Left lobe of liver (tissue), 2 donors: ENCODE measurements around the gene WSCD1. TPM values are rescaled to one million over a fixed set of nuclear protein-coding genes. Genes with fewer than 3 reads are reported as not detected.

Experiments
- ATAC-seq: fragments of 200-7000 bp; cut with Tn5 transposase; one replicate; pipeline ENCODE4 v1.9.1; 2020; ENCODE audit warnings: mild to moderate bottlenecking, moderate library complexity
- DNase-seq: peaks from one replicate; pipeline ENCODE4 v3.0.0-alpha.2; 2020; ENCODE audit warnings: low spot score
- total RNA-seq: library from RNA; stranded (reverse); gene quantifications from one replicate; pipeline ENCODE4 v1.2.1, GENCODE V29; 2021
- donor health status: DM: no; HTN: no; CAD: no; lungs with moderate emphysema.
- donor health status: DM: no; HTN: yes; CAD: no.

The WSCD1 gene
- total RNA-seq, 1 donor from 2014 or later = 2.9 TPM

- ATAC-seq (no peak), DNase-seq (no peak)
Observed at GRCh38 chr17:6084311-6085161, 14.4 kb downstream of the WSCD1 start.

- ATAC-seq = no peak
- no peak for DNase-seq
Observed at GRCh38 chr17:6085812-6086211, 15.6 kb downstream of the WSCD1 start.

GRCh38 chr17:6086603-6087400 lies 16.6 kb downstream of the WSCD1 start:
- no peak for ATAC-seq
- DNase-seq = no peak

GRCh38 chr17:6088141-6088540 lies 18.0 kb downstream of the WSCD1 start:
- ATAC-seq (no peak), DNase-seq (no peak)

GRCh38 chr17:6090253-6090652 lies 20.1 kb downstream of the WSCD1 start:
- DNase-seq = no peak
- no peak for ATAC-seq

GRCh38 chr17:6092182-6092902 lies 22.2 kb downstream of the WSCD1 start:
- ATAC-seq = no peak
- DNase-seq = no peak

DNA sequence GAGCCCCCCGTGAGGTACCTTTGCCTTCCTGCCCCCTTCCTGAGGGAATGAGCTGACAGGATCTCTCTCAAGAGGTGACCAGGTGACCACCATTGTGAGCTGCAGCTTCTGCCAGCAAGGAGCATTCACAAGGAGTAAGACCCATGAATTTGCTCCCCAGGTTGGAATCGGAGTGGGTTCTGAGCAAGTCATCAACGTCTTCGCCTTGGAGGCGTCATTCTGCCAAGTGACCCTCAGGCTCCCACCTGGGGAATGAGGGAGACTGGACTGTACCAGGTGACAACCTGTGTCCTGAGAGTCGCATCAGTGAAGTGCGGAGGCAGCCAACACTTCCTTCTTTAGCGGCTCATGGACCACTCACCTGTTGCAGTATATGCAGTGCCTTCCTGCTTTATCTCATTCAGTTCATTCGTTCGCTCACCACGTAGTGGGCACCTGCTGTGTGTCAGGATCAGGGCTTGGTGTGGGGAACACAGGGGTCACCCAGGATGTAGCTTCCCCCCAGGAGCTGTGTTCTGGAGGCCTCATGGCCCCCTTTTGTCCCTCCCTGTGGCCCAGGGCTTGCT lies 22.8 kb downstream of the WSCD1 start:
- DNase-seq (no peak), ATAC-seq (no peak)

DNA sequence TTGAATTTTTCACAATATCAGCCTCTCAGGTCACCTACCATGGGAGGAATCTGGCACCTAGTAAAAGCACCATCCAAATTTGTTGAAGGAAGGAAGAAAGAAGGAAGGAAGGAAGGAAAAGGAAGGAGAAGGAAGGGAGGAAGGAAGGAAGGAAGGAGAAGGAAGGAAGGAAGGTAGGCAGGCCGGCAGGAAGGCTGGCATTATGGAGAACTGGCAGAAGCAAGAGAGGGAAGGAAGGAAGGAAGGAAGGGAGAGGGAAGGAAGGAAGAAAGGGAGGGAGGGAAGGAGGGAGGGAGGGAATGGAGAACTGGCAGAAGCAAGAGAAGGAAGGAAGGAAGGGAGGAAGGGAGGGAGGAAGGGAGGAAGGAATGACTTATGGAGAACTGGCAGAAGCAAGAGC lies 24.3 kb downstream of the WSCD1 start:
- no peak for DNase-seq
- ATAC-seq = no peak

GRCh38 chr17:6094926-6095325 lies 24.7 kb downstream of the WSCD1 start:
- ATAC-seq (no peak), DNase-seq (no peak)

GRCh38 chr17:6095501-6095900 lies 25.3 kb downstream of the WSCD1 start:
- ATAC-seq (no peak), DNase-seq (no peak)

DNA sequence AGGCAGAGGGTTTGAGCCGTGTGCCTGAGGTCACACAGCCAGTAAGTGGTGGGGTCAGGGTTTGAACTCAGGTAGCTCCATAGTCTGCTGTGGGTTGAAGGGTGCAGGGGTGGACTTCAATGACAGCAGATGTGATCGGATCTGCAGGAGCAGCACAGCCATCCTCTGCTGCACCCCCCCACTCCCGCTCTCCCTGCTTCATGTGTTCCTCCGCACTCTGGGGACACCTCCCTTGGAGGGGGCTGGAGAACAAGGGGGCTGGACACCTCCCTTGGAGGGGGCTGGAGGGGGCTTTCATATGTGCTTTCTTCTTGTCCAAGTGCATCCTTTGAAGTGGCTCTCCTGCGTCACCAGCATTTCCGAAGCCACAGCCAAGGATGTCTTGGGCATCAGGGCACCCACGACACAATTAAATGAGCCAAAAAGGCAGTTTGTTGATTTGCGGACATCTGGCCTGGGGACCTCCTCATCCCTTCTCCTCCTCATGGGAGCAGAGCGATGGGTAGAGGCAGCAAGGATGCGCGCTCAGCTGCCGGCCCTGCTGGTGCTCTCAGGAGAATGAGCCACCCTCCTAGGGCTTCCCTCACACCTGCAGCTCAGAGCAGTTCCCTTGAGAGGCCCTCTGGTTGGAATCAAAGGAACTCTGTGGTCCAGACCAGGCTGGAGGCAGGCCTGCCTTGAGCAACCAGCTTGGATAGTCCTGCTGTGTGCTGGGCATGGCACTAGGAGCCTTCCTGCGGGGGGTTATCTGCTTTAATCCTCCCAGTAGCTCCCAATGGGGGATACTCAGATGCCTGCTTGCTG lies 26.2 kb downstream of the WSCD1 start:
- ATAC-seq (no peak), DNase-seq (no peak)

- ATAC-seq = no peak
- no peak for DNase-seq
Observed at GRCh38 chr17:6097005-6097279, 26.8 kb downstream of the WSCD1 start.

DNA sequence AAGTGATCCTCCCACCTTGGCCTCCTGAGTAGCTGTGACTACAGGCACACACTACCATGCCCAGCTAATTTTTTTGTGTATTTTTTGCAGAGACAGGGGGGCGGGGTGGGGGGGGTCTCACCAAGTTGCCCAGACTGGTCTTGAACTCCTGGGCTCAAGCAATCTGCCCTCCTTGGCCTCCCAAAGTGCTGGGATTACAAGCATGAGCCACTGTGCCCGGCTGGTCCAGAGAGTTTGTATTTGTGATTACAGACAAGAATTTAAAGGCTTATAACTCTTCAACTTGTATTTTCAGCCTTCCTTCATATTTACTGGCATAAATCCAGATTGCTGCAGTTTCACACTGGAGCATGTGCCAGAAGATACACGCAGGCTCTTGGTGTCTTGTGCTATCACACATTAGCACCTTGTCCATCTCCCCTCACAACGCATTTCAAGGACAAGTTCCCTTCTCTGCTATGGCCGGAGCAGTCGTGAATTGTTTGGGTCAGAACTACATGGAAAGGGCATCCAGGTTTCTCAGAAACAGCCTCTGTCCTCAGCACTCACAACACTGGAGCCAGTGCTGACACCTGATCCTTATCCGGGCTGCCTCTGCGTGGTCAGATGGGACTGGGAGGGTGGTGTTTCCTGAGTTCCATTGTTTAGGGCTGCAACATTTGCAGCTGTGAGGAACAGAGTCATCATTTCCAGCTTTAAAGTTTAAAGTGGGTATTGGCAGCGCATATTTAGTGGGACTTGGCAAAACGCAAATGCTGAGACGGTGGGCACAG lies 28.1 kb downstream of the WSCD1 start:
- ATAC-seq = peak; percentile 59
- DNase-seq = no peak

GRCh38 chr17:6098823-6099180 lies 28.6 kb downstream of the WSCD1 start:
- ATAC-seq = no peak

GRCh38 chr17:6099492-6099891 lies 29.3 kb downstream of the WSCD1 start:
- DNase-seq (no peak), ATAC-seq (no peak)

More at GRCh38 chr17:6098823-6099180, 28.6 kb downstream of the WSCD1 start:
- no peak for DNase-seq

DNA sequence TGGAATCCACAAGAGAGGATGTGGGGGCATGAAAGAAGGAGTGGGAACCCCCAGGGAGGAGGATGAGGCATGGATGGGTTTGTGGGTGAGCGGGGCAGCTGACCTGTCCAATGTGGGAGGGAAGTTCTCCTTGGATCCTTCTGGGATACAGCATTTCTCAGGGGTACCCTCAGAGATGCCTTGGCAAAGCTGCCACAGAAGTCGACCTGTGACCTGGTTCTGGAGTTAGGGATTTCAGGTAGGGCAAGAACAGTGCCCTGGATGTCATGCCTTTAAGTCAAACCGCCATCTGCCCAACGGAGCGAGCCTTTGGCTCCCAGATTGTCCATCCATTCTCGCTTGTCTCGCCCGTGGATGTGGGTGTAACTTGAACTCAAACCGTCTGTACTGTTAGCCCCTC lies 30.0 kb downstream of the WSCD1 start:
- no peak for DNase-seq
- ATAC-seq = no peak

DNA sequence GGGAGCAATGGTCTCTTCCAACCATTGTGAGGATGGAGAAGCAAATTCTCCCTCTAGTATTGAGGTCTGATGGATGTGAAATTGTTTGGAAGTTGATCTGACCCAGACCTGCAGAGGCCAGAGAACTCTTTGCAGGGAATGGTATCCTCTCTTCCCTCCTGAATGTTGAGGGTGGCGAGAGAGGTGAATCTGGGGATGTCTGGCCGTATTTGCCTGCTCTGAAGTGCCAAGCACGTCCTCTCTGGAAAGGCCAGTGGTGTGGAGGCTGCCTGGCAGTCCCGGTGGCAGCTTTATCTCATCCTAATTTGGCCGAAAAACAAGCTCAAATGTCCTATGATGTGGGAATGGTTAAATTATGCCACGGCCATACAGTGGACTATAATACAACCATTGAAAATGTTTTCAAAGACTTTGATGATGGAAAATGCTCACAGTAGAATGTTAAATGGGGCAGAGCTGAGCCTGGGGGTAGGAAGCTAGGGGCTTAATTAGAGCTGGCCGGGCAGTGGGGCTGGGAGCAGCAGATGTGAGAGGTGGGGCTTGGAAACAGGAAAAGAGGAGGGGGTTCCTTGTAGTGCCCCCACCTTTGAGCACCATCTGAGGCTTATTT lies 30.8 kb downstream of the WSCD1 start:
- DNase-seq (no peak), ATAC-seq (no peak)

GRCh38 chr17:6101706-6102105 lies 31.5 kb downstream of the WSCD1 start:
- ATAC-seq (no peak), DNase-seq (no peak)

DNA sequence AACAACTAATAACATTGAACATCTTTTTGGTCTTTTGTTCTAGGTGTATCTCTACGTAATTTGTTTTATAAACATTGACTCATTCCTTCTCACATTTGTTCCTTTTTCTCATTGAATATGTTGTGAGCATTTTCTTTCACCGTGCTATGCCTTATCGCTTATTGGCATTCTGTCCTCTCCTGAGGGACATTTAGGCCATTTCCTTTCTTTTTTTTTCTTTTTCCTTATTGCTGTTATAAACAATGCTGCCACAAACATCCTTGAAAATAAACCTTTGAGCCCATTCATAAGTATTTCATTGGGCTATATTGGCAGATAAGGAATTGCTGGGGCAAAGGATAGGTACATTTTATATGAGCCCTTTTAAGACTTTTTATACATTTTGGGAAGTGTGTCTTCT lies 32.4 kb downstream of the WSCD1 start:
- DNase-seq (no peak), ATAC-seq (no peak)
